B cell (primary cell): ENCODE results near the gene CENPB. TPM values are rescaled to one million over a fixed set of nuclear protein-coding genes. Genes with fewer than 3 reads are reported as not detected.

ENCODE experiments used
- ATAC-seq: fragments of 200-7000 bp; cut with Tn5 transposase; one replicate; pipeline ENCODE4 v1.10.0; 2021; ENCODE audit warnings: low read depth, mild to moderate bottlenecking, moderate number of reproducible peaks, moderate library complexity
- CTCF ChIA-PET: fragments of 350-600 bp; sonication (Branson Sonifier 250); formaldehyde crosslinking; loops from one replicate; lab custom pipeline; 2021; ENCODE audit warnings: antibody characterized with exemption, inconsistent platforms; lab: Charles Lee
- POLR2A ChIA-PET: fragments of 350-600 bp; sonication (Branson Sonifier 250); formaldehyde crosslinking; loops from one replicate; lab custom pipeline; 2021; ENCODE audit warnings: antibody characterized with exemption; lab: Charles Lee
- DNase-seq: peaks from one replicate; pipeline ENCODE4 v3.0.0; 2013
- H2AFZ ChIP-seq: 2 replicates; pipeline ENCODE4 v1.6.1; 2012; ENCODE audit warnings: mild to moderate bottlenecking, low read depth, low read length; ENCODE audit not compliant: insufficient read depth, poor library complexity, severe bottlenecking
- H3K27ac ChIP-seq, 2 donors: 1 replicate in 1 of 2; 2 replicates in 1 of 2; pipeline ENCODE4 v1.5.1; 2012 to 2013; ENCODE audit warnings: low read length in 2 of 2, mild to moderate bottlenecking in 2 of 2, moderate library complexity in 1 of 2
- H3K27me3 ChIP-seq, 4 experiments: fragments of 200-600 bp in 1 of 4; sonication (generic) in 1 of 4; replicated peaks in 1 of 4; 1 replicate in 2 of 4; 2 replicates in 2 of 4; pipeline versions ENCODE4 v1.6.1 to v1.7.0; 2013 to 2016; ENCODE audit warnings: low read length in 3 of 4, mild to moderate bottlenecking in 2 of 4, mixed read lengths in 1 of 4, moderate library complexity in 1 of 4; ENCODE audit not compliant: insufficient read depth in 4 of 4, control insufficient read depth in 3 of 4; ENCODE audit errors: control extremely low read depth in 1 of 4
- H3K36me3 ChIP-seq, 2 experiments: replicated peaks in 1 of 2; 1 replicate in 1 of 2; 2 replicates in 1 of 2; pipeline versions ENCODE4 v1.6.1 to v1.7.1; 2013; ENCODE audit warnings: low read length in 1 of 2; ENCODE audit not compliant: insufficient read depth in 2 of 2, control insufficient read depth in 1 of 2; ENCODE audit errors: control extremely low read depth in 1 of 2, extremely low read depth in 1 of 2
- H3K4me1 ChIP-seq, 2 donors: fragments of 200-600 bp in 1 of 2; sonication (generic) in 1 of 2; 1 replicate in 1 of 2; 2 replicates in 1 of 2; pipeline versions ENCODE4 v1.5.1 to v1.6.1; 2013 to 2017; ENCODE audit warnings: low read length in 2 of 2; ENCODE audit not compliant: control insufficient read depth in 2 of 2, insufficient read depth in 2 of 2
- H3K4me2 ChIP-seq: replicated peaks from 2 replicates; pipeline ENCODE3; 2012; ENCODE audit warnings: mild to moderate bottlenecking, low read depth, low read length; ENCODE audit not compliant: poor library complexity, severe bottlenecking
- H3K4me3 ChIP-seq, 5 experiments: fragments of 200-600 bp in 1 of 5; sonication (generic) in 1 of 5; 1 replicate in 3 of 5; 2 replicates in 2 of 5; pipeline versions ENCODE4 v1.5.1 to v1.7.0; 2011 to 2016; ENCODE audit warnings: low read length in 4 of 5, mild to moderate bottlenecking in 4 of 5, low read depth in 2 of 5, control low read depth in 1 of 5, moderate library complexity in 1 of 5; ENCODE audit not compliant: insufficient read depth in 1 of 5; ENCODE audit errors: control extremely low read depth in 1 of 5, extremely low read depth in 1 of 5
- H3K79me2 ChIP-seq: fragments of 200-600 bp; sonication (generic); one replicate; pipeline ENCODE4 v1.6.0; 2016; ENCODE audit warnings: low read length; ENCODE audit not compliant: control insufficient read depth, insufficient read depth
- H3K9ac ChIP-seq: fragments of 200-600 bp; sonication (generic); 2 replicates; pipeline ENCODE4 v1.6.1; 2017; ENCODE audit warnings: mild to moderate bottlenecking, low read length, moderate library complexity
- H3K9me3 ChIP-seq, 3 donors: one replicate each; pipeline versions ENCODE4 v1.6.1 to v1.7.1; 2013; ENCODE audit warnings: low read length in 2 of 3; ENCODE audit not compliant: control insufficient read depth in 2 of 3, insufficient read depth in 1 of 3; ENCODE audit errors: control extremely low read depth in 1 of 3
- H4K20me1 ChIP-seq: 2 replicates; pipeline ENCODE4 v1.6.0; 2012; ENCODE audit warnings: mild to moderate bottlenecking, low read length; ENCODE audit not compliant: insufficient read depth, control insufficient read depth, poor library complexity, severe bottlenecking
- H3K27ac Mint-ChIP-seq: one replicate; pipeline ENCODE4 v1.8.0; 2021; ENCODE audit warnings: mixed read lengths
- H3K27me3 Mint-ChIP-seq: one replicate; pipeline ENCODE4 v1.8.0; 2021; ENCODE audit warnings: mixed read lengths
- H3K4me1 Mint-ChIP-seq: one replicate; pipeline ENCODE4 v1.8.0; 2021; ENCODE audit warnings: mixed read lengths
- H3K4me3 Mint-ChIP-seq: one replicate; pipeline ENCODE4 v1.8.0; 2021; ENCODE audit warnings: mixed read lengths
- H3K9me3 Mint-ChIP-seq: one replicate; pipeline ENCODE4 v1.8.0; 2022; ENCODE audit warnings: mixed read lengths; ENCODE audit not compliant: insufficient read depth
- EZH2 ChIP-seq: IDR thresholded peaks from 2 replicates; pipeline ENCODE4 v1.6.1; 2012; ENCODE audit warnings: borderline replicate concordance, low read depth, mild to moderate bottlenecking, moderate library complexity, low read length; ENCODE audit not compliant: insufficient read depth, poor library complexity, severe bottlenecking
- WGBS: methylation state at CpG from one replicate; pipeline ENCODE4 v1.1.5; 2013; ENCODE audit warnings: missing lambda C conversion rate; ENCODE audit not compliant: insufficient coverage; 5-methylcytosine and 5-hydroxymethylcytosine counted together
- intact Hi-C: fragments of 100-400 bp; cut with micrococcal nuclease; formaldehyde crosslinking; loops from one replicate; pipeline ENCODE4 v1.10.0; 2022
- polyA plus RNA-seq: library from polyadenylated mRNA; depleted of rRNA; stranded (reverse); fragments of >200 nt; gene quantifications from 2 replicates; pipeline ENCODE4 v1.2.3, GENCODE V29; 2012
- total RNA-seq, 2 donors: library from RNA; stranded (reverse); fragments of 120-200 nt in 1 of 2; gene quantifications; 1 replicate in 1 of 2; 2 replicates in 1 of 2; pipeline versions ENCODE4 v1.2.3 to v1.2.4, GENCODE V29; 2013 to 2022
- TF ChIP-seq, protein P1 (sequence below): fragments of 200-600 bp; IDR thresholded peaks from one replicate; pipeline ENCODE4 v1.8.0; 2022; ENCODE audit warnings: antibody characterized with exemption, mild to moderate bottlenecking

Gene CENPB
- total and polyA plus RNA-seq, 2 donors (not counting 1 experiment from before 2014, with no cell fraction given): 13.3 to 46.4 TPM

DNA sequence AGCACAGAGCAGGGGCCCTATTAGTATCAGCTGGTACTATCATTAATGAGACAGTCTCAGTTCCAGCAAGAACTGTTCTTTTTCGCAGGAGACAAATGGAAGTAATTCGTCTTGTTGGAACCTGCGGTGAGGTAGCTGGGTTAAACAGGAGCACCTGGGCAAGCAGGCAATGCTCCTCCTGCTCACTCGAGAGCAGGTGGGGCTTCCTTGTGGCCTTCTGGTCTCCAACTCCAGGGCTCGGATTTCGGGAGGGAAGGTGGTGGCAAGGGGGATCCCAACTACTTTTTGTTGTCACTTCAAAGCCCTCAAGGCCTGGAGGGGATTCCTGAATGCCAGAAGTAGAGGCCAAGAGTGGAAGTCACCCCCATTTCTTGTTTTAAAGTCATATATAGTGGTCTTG lies 3.9 kb downstream of the CENPB start:
- TF ChIP-seq, protein P1, sequence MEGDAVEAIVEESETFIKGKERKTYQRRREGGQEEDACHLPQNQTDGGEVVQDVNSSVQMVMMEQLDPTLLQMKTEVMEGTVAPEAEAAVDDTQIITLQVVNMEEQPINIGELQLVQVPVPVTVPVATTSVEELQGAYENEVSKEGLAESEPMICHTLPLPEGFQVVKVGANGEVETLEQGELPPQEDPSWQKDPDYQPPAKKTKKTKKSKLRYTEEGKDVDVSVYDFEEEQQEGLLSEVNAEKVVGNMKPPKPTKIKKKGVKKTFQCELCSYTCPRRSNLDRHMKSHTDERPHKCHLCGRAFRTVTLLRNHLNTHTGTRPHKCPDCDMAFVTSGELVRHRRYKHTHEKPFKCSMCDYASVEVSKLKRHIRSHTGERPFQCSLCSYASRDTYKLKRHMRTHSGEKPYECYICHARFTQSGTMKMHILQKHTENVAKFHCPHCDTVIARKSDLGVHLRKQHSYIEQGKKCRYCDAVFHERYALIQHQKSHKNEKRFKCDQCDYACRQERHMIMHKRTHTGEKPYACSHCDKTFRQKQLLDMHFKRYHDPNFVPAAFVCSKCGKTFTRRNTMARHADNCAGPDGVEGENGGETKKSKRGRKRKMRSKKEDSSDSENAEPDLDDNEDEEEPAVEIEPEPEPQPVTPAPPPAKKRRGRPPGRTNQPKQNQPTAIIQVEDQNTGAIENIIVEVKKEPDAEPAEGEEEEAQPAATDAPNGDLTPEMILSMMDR: no peak
- TF ChIP-seq EZH2: no peak

More for the DNA sequence above, 3.9 kb downstream of the CENPB start:
- DNase-seq (no peak), ATAC-seq (no peak)
- peaks cover 0 to 15% (median 4%) of the 10 kb centered on the region in 4 experiments for H3K27me3 ChIP-seq
- Mint-ChIP-seq H3K4me3 (no peak overlapping the region), H3K9me3 (no peaks in the 10 kb centered on the region), H3K27ac (no peak overlapping the region), H3K4me1 (peaks cover 49% of the 10 kb centered on the region), H3K27me3 (no peaks in the 10 kb centered on the region)
- H3K4me1 ChIP-seq: peaks cover 30 to 43% of the 10 kb centered on the region in 2 donors
- ChIA-PET CTCF (no interaction called here), POLR2A (interaction anchor here (0.5 kb wide), 1 partner anchor 102 kb away, joined by 3 read pairs; no protein-coding TSS in a partner anchor)
- no peak overlapping the region for H3K4me3 ChIP-seq
- H3K27ac ChIP-seq: no peak overlapping the region
- peaks cover 23% of the 10 kb centered on the region for H4K20me1 ChIP-seq
- intact Hi-C loops: no loop called here
- H2AFZ ChIP-seq: no peak overlapping the region
- peaks cover 0 to 2% of the 10 kb centered on the region in 2 experiments for H3K36me3 ChIP-seq
- H3K9ac ChIP-seq: no peak overlapping the region
- no peak overlapping the region for H3K4me2 ChIP-seq
- no peaks in the 10 kb centered on the region for H3K79me2 ChIP-seq
- WGBS: 97% methylated on average over 3 of the region's 6 CpGs
- H3K9me3 ChIP-seq: peaks cover 0 to 3% (median 0%) of the 10 kb centered on the region in 3 donors
